ENCODE results near the gene RASA3.

The RASA3 gene

GRCh38 chr13:113949546-113949945 lies 182.9 kb downstream of the RASA3 start:
- DNase-seq (ENCODE audit: extremely low read depth, low read depth), result no peak

GRCh38 chr13:113948034-113948742 lies 184.2 kb downstream of the RASA3 start:
- DNase-seq (ENCODE audit: extremely low read depth, low read depth), result no peak
- TF ChIP-seq CTCF (IDR thresholded peaks at IDR 0.05; ENCODE audit: low read depth, low read length), result no peak

More at GRCh38 chr13:113949546-113949945, 182.9 kb downstream of the RASA3 start:
- no peak for TF ChIP-seq CTCF (IDR thresholded peaks at IDR 0.05; ENCODE audit: low read depth, low read length)

- peak; percentile 28 for DNase-seq (ENCODE audit: extremely low read depth, low read depth)
- peak; percentile 93 for TF ChIP-seq CTCF (IDR thresholded peaks at IDR 0.05; ENCODE audit: low read depth, low read length)
Measured at GRCh38 chr13:113947311-113948033, 185.0 kb downstream of the RASA3 start.

GRCh38 chr13:113946409-113947181 lies 185.8 kb downstream of the RASA3 start:
- TF ChIP-seq CTCF (IDR thresholded peaks at IDR 0.05; ENCODE audit: low read depth, low read length), result no peak
- no peak for DNase-seq (ENCODE audit: extremely low read depth, low read depth)

GRCh38 chr13:113945857-113946408 lies 186.5 kb downstream of the RASA3 start:
- DNase-seq (ENCODE audit: extremely low read depth, low read depth), result no peak
- TF ChIP-seq CTCF (IDR thresholded peaks at IDR 0.05; ENCODE audit: low read depth, low read length), result no peak

GRCh38 chr13:113943821-113944565 lies 188.4 kb downstream of the RASA3 start:
- no peak for TF ChIP-seq CTCF (IDR thresholded peaks at IDR 0.05; ENCODE audit: low read depth, low read length)
- DNase-seq (ENCODE audit: extremely low read depth, low read depth), result no peak

Data from AG09319 (cell line).